Measurements from ENCODE around the gene CAST. TPM values are rescaled to one million over a fixed set of nuclear protein-coding genes. Genes with fewer than 3 reads are reported as not detected.

The CAST gene
- total RNA-seq, 1 donor from 2014 or later: 182 TPM

DNA sequence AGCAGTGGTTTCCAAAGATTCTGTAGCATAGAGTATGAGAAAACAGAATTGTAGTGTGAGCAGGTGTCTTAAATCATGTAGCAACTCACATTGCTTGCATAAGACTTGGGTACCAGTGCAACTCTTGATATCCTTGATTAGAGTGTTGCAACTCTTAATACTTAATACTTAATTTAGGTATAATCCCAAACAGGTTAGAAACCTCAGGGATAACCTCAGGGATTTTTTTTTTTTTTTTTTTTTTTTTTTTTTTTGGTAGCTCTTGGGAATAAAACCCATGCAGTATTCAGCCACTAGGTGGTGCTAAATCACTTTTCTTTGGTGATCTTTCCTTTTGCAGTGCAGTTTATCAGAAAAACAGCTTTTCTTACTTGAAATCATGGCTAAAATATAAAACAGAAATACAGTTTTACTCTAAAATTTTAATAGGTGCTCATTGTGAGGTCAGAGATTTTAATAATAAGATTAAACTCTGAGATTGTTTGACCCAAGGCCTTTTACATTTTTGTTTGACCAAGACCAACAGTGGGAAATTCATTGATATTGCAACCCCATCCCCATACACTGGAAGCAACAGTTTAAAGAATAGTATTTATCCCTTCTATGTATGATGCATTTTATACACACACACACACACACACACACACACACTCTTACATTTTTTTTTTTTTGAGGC lies 90.3 kb downstream of the CAST start:
- H3K4me3 ChIP-seq (ENCODE audit: low read depth, low read length): no peak overlapping the region
- H3K36me3 ChIP-seq (ENCODE audit: control insufficient read depth, insufficient read depth, low read length): peaks cover 42% of the 10 kb centered on the region
- TF ChIP-seq, protein P1, sequence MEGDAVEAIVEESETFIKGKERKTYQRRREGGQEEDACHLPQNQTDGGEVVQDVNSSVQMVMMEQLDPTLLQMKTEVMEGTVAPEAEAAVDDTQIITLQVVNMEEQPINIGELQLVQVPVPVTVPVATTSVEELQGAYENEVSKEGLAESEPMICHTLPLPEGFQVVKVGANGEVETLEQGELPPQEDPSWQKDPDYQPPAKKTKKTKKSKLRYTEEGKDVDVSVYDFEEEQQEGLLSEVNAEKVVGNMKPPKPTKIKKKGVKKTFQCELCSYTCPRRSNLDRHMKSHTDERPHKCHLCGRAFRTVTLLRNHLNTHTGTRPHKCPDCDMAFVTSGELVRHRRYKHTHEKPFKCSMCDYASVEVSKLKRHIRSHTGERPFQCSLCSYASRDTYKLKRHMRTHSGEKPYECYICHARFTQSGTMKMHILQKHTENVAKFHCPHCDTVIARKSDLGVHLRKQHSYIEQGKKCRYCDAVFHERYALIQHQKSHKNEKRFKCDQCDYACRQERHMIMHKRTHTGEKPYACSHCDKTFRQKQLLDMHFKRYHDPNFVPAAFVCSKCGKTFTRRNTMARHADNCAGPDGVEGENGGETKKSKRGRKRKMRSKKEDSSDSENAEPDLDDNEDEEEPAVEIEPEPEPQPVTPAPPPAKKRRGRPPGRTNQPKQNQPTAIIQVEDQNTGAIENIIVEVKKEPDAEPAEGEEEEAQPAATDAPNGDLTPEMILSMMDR (IDR thresholded peaks at IDR 0.05; ENCODE audit: insufficient read depth, low read length, severe bottlenecking): peak; percentile 49
- H3K27me3 ChIP-seq (ENCODE audit: control insufficient read depth, insufficient read depth, low read length): no peaks in the 10 kb centered on the region
- FAIRE-seq: no peak
- peak; percentile 67 for DNase-seq (ENCODE audit: low read depth)

DNA sequence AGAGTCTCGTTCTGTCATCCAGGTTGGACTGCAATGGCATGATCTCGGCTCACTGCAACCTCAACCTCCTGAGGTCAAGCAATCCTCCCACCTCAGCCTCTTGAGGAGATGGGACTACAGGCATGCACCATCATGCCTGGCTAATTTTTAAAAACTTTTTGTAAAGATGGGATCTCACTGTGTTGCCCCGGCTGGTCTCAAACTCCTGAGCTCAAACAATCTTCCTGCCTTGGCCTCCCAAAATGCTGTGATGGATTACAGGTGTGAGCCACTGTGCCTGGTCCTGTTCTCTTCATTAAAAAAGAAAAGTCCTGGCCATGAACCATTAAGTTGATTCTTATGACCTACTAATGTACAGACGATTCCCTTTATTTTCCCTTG lies 90.8 kb downstream of the CAST start:
- DNase-seq (ENCODE audit: low read depth) (no peak), FAIRE-seq (no peak)
- H3K27me3 ChIP-seq (ENCODE audit: control insufficient read depth, insufficient read depth, low read length): no peaks in the 10 kb centered on the region
- TF ChIP-seq, protein P1 (IDR thresholded peaks at IDR 0.05; ENCODE audit: insufficient read depth, low read length, severe bottlenecking): no peak
- no peak overlapping the region for H3K4me3 ChIP-seq (ENCODE audit: low read depth, low read length)
- peaks cover 39% of the 10 kb centered on the region for H3K36me3 ChIP-seq (ENCODE audit: control insufficient read depth, insufficient read depth, low read length)

DNA sequence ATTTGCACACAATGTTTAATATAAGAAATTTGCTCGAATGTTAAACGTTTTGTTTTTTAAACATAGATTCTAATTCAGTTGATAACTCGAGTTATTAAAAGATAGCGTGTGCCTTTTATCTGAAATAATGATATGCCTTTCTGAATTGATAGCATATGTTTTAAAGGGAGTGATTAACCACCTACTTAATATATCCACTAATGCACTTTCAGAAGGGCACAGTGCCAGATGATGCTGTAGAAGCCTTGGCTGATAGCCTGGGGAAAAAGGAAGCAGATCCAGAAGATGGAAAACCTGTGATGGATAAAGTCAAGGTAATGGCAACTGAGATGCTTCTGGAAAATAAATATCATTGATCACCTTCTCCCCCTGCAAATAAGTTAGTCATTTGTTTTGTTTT lies 91.7 kb downstream of the CAST start:
- FAIRE-seq: no peak
- Histone ChIP-seq H3K36me3 (ENCODE audit: control insufficient read depth, insufficient read depth, low read length) (peaks cover 40% of the 10 kb centered on the region), H3K4me3 (ENCODE audit: low read depth, low read length) (no peak overlapping the region)

DNA sequence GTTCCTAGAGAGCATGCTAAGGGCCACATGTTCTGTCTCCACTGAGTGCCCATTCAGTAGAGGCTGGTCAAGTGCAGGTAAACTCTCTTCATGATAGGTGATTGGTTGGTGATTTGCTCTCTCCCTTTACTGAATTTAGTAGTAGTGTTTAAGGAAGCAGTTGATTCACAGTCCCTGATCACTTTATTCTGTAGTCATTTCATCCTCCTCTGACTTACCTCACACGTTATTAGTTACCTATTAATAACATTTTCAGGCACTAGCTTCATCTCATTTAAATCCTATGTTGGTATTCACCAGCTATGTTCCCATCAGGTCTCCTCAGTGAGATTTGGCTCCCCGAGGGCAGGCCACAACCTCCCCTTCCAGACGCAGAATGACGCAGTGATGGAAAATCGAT lies 93.7 kb downstream of the CAST start:
- FAIRE-seq: no peak
- H3K4me3 ChIP-seq (ENCODE audit: low read depth, low read length): no peak overlapping the region
- no peaks in the 10 kb centered on the region for H3K27me3 ChIP-seq (ENCODE audit: control insufficient read depth, insufficient read depth, low read length)
- TF ChIP-seq, protein P1 (IDR thresholded peaks at IDR 0.05; ENCODE audit: insufficient read depth, low read length, severe bottlenecking): no peak
- H3K36me3 ChIP-seq (ENCODE audit: control insufficient read depth, insufficient read depth, low read length): peaks cover 33% of the 10 kb centered on the region
- no peak for DNase-seq (ENCODE audit: low read depth)

More for the DNA sequence above, 91.7 kb downstream of the CAST start:
- no peak for DNase-seq (ENCODE audit: low read depth)
- TF ChIP-seq, protein P1 (IDR thresholded peaks at IDR 0.05; ENCODE audit: insufficient read depth, low read length, severe bottlenecking): no peak
- H3K27me3 ChIP-seq (ENCODE audit: control insufficient read depth, insufficient read depth, low read length): no peaks in the 10 kb centered on the region

DNA sequence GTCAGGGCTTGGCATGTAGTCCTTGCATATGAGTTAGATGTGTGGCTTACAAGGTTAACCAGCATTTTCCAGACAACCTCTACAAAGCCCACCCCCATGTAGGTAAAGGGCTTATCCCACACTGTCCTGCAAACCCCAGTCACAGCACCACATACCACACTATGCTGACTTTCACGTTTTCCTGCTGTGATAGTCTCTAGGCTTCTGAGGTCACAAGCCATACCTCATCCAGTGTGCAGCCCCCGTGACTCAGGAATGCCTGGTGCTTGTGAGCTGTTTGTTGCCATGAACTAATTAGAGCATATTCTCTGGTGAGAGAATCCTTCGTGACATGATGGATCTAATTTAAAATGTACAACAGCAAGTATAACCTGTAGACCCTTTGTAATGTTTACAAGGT lies 94.8 kb downstream of the CAST start:
- Histone ChIP-seq H3K27me3 (ENCODE audit: control insufficient read depth, insufficient read depth, low read length) (no peaks in the 10 kb centered on the region), H3K4me3 (ENCODE audit: low read depth, low read length) (no peak overlapping the region), H3K36me3 (ENCODE audit: control insufficient read depth, insufficient read depth, low read length) (peaks cover 32% of the 10 kb centered on the region)
- TF ChIP-seq, protein P1 (IDR thresholded peaks at IDR 0.05; ENCODE audit: insufficient read depth, low read length, severe bottlenecking): no peak
- DNase-seq (ENCODE audit: low read depth) (no peak), FAIRE-seq (no peak)

DNA sequence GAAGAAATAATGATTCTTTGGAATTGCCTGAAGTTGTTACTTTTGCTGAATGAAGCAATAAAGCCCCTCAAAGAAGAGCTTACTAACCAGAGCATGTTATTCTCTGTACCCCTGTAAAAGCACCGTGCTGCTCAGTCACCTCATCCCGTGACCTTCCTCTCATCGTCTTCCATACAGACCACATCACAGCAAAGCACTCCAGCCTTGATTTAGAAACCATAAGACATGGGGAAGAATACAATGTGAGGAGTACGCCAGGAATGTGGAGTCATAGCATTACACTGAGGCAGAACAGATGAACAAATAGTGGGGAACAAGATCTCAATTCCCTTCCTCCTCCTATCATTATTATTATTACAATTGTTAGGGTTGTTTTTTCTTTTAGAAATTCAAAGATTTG lies 96.4 kb downstream of the CAST start:
- DNase-seq (ENCODE audit: low read depth) (no peak), FAIRE-seq (no peak)
- H3K4me3 ChIP-seq (ENCODE audit: low read depth, low read length): no peak overlapping the region
- peaks cover 27% of the 10 kb centered on the region for H3K36me3 ChIP-seq (ENCODE audit: control insufficient read depth, insufficient read depth, low read length)
- TF ChIP-seq, protein P1 (IDR thresholded peaks at IDR 0.05; ENCODE audit: insufficient read depth, low read length, severe bottlenecking): no peak
- no peaks in the 10 kb centered on the region for H3K27me3 ChIP-seq (ENCODE audit: control insufficient read depth, insufficient read depth, low read length)

Data from bronchial epithelial cell (primary cell).